Mesendoderm (in vitro differentiated cells): ENCODE results near the gene SLC25A22.
A peak's percentile ranks its signal among the peaks of the same experiment; 100 is the strongest.

ENCODE experiments used
- DNase-seq: peaks from one replicate; pipeline ENCODE4 v3.0.0; 2013
- H2AK5ac ChIP-seq: 2 replicates; pipeline ENCODE4 v1.6.1; 2013; ENCODE audit warnings: low read length, inconsistent platforms
- H2BK120ac ChIP-seq: 2 replicates; pipeline ENCODE4 v1.6.1; 2013; ENCODE audit warnings: low read depth, mild to moderate bottlenecking, low read length, moderate library complexity, mixed read lengths
- H2BK15ac ChIP-seq: replicated peaks from 2 replicates; pipeline ENCODE4 v1.6.1; 2013; ENCODE audit warnings: low read depth, mild to moderate bottlenecking, moderate library complexity
- H2BK5ac ChIP-seq: 2 replicates; pipeline ENCODE4 v1.6.1; 2013; ENCODE audit warnings: low read length, inconsistent platforms
- H3K18ac ChIP-seq: 2 replicates; pipeline ENCODE4 v1.6.1; 2013; ENCODE audit warnings: mild to moderate bottlenecking, low read length, mixed read lengths
- H3K23ac ChIP-seq: one replicate; pipeline ENCODE4 v1.6.1; 2013; ENCODE audit warnings: low read length
- H3K27ac ChIP-seq: 2 replicates; pipeline ENCODE4 v1.5.1; 2013; ENCODE audit warnings: low read depth, mild to moderate bottlenecking, inconsistent platforms, low read length, moderate library complexity
- H3K27me3 ChIP-seq: 2 replicates; pipeline ENCODE4 v1.6.1; 2013; ENCODE audit warnings: low read length, control low read depth, mild to moderate bottlenecking, inconsistent platforms; ENCODE audit not compliant: insufficient read depth, poor library complexity
- H3K36me3 ChIP-seq: 2 replicates; pipeline ENCODE4 v1.6.1; 2013; ENCODE audit warnings: low read length, inconsistent platforms; ENCODE audit not compliant: control insufficient read depth, insufficient read depth
- H3K4ac ChIP-seq: one replicate; pipeline ENCODE4 v1.6.1; 2013; ENCODE audit warnings: low read depth, mild to moderate bottlenecking, low read length, moderate library complexity
- H3K4me1 ChIP-seq: 2 replicates; pipeline ENCODE4 v1.6.1; 2013; ENCODE audit warnings: low read depth, low read length, inconsistent platforms; ENCODE audit not compliant: control insufficient read depth
- H3K4me2 ChIP-seq: 2 replicates; pipeline ENCODE4 v1.6.1; 2013; ENCODE audit warnings: low read length
- H3K4me3 ChIP-seq: 2 replicates; pipeline ENCODE4 v1.5.1; 2013; ENCODE audit warnings: mild to moderate bottlenecking, low read length
- H3K56ac ChIP-seq: one replicate; pipeline ENCODE4 v1.6.1; 2013; ENCODE audit warnings: low read length
- H3K79me1 ChIP-seq: 2 replicates; pipeline ENCODE4 v1.6.1; 2013; ENCODE audit warnings: low read length, inconsistent platforms
- H3K79me2 ChIP-seq: 2 replicates; pipeline ENCODE4 v1.6.1; 2013; ENCODE audit warnings: mild to moderate bottlenecking, low read length; ENCODE audit not compliant: control insufficient read depth, insufficient read depth
- H3K9ac ChIP-seq: 2 replicates; pipeline ENCODE4 v1.6.1; 2013; ENCODE audit warnings: low read length, inconsistent platforms
- H4K5ac ChIP-seq: one replicate; pipeline ENCODE4 v1.6.1; 2013; ENCODE audit warnings: low read length
- H4K8ac ChIP-seq: one replicate; pipeline ENCODE4 v1.6.1; 2013; ENCODE audit warnings: low read depth, mild to moderate bottlenecking, control low read depth, low read length, moderate library complexity
- WGBS: extraction: QIAGEN DNeasy Blood & Tissue Kit; methylation state at CpG from one replicate; pipeline ENCODE4 v1.1.7; 2013; ENCODE audit warnings: low lambda C conversion rate, missing lambda C conversion rate; ENCODE audit not compliant: insufficient coverage; ENCODE audit errors: extremely low coverage; 5-methylcytosine and 5-hydroxymethylcytosine counted together

The SLC25A22 gene

GRCh38 chr11:815675-816432 is 17.8 kb upstream of the SLC25A22 start:
- Histone ChIP-seq H4K8ac (no peak overlapping the region), H3K79me1 (peaks cover 17% of the 10 kb centered on the region), H3K27ac (no peak overlapping the region), H3K4me1 (peaks cover 6% of the 10 kb centered on the region), H2AK5ac (no peak overlapping the region), H3K4ac (no peak overlapping the region), H4K5ac (no peak overlapping the region), H2BK120ac (no peak overlapping the region), H2BK15ac (no peak overlapping the region), H3K27me3 (no peaks in the 10 kb centered on the region), H3K36me3 (peaks cover 19% of the 10 kb centered on the region), H3K56ac (no peak overlapping the region), H3K23ac (no peak overlapping the region), H3K4me3 (no peak overlapping the region), H3K18ac (no peak overlapping the region), H2BK5ac (no peak overlapping the region), H3K79me2 (peaks cover 15% of the 10 kb centered on the region), H3K4me2 (no peak overlapping the region), H3K9ac (no peak overlapping the region)
- WGBS, result no CpG with 5 or more reads among the region's 11 CpGs
- no peak for DNase-seq

DNA sequence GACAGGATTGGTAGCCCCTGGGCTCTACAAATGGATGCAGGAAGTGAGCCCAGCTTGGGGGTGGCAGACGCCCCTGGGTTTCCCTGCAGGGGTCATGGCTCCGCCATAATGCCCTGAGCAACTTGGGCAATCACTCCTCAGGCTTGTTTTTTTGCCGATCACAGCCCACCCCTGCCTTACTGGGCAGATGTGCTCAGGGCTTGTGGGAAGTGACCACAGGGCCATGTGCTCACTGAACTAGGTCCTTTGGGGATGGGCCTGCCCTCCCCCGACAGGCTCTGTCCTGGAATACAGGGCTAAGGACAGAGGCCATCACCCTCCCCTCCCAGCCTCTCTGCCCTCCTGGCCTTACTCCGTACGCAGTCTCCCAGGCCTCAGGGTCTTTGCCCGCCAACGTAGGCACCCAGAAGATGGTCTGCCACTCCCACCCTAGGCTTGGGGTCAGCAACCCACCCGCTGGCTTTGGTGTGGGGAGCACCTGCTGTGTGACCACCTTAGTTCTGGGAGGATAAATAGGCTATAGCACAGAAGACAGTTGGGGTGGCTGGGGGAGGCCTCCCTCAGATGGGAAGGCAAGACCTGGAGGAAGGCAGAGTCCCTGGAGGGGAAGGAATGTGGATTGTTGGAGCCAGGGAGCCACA is 15.5 kb upstream of the SLC25A22 start:
- peaks cover 19% of the 10 kb centered on the region for H3K79me1 ChIP-seq

DNA sequence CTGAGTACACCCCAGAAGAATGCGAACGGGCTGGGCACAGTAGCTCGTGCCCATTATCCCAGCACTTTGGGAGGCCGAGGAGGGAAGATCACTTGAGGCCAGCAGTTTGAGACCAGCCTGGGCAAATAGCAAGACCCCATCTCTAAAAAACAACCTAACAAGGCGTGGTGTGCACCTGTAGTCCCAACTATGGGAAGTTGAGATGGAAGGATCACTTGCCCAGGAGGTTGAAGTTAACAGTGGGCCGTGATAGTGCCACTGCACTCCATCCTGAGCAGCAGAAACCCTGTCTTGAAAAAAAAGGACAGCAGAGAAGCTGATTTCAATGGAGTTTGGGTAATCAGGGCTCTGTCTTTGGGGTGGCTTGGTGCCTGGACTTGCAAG is 15.0 kb upstream of the SLC25A22 start:
- H3K56ac ChIP-seq, result no peak overlapping the region
- no peak overlapping the region for H2BK15ac ChIP-seq
- H4K5ac ChIP-seq, result no peak overlapping the region
- H3K18ac ChIP-seq, result no peak overlapping the region
- H3K27me3 ChIP-seq, result no peaks in the 10 kb centered on the region
- no peak overlapping the region for H4K8ac ChIP-seq
- DNase-seq, result no peak
- H2AK5ac ChIP-seq, result no peak overlapping the region
- no peak overlapping the region for H3K4me3 ChIP-seq
- no peak overlapping the region for H3K23ac ChIP-seq
- H3K4me1 ChIP-seq, result peaks cover 3% of the 10 kb centered on the region
- no peak overlapping the region for H2BK120ac ChIP-seq
- H3K27ac ChIP-seq, result no peak overlapping the region
- H3K36me3 ChIP-seq, result peaks cover 19% of the 10 kb centered on the region
- peaks cover 19% of the 10 kb centered on the region for H3K79me1 ChIP-seq
- no CpG with 5 or more reads among the region's 6 CpGs for WGBS
- H3K79me2 ChIP-seq, result peaks cover 33% of the 10 kb centered on the region
- H2BK5ac ChIP-seq, result no peak overlapping the region
- no peak overlapping the region for H3K9ac ChIP-seq
- H3K4me2 ChIP-seq, result no peak overlapping the region
- no peak overlapping the region for H3K4ac ChIP-seq

More for the DNA sequence above, 15.5 kb upstream of the SLC25A22 start:
- no peak overlapping the region for H3K27ac ChIP-seq
- no peak overlapping the region for H2BK15ac ChIP-seq
- no peak overlapping the region for H2AK5ac ChIP-seq
- H3K56ac ChIP-seq, result no peak overlapping the region
- H3K23ac ChIP-seq, result no peak overlapping the region
- no peak overlapping the region for H3K4me2 ChIP-seq
- H2BK120ac ChIP-seq, result no peak overlapping the region
- no peak overlapping the region for H3K18ac ChIP-seq
- no peak overlapping the region for H3K4me3 ChIP-seq
- peaks cover 30% of the 10 kb centered on the region for H3K79me2 ChIP-seq
- peaks cover 19% of the 10 kb centered on the region for H3K36me3 ChIP-seq
- peaks cover 4% of the 10 kb centered on the region for H3K4me1 ChIP-seq
- H4K8ac ChIP-seq, result no peak overlapping the region
- no peaks in the 10 kb centered on the region for H3K27me3 ChIP-seq
- no peak overlapping the region for H3K9ac ChIP-seq
- WGBS, result no CpG with 5 or more reads among the region's 9 CpGs
- H3K4ac ChIP-seq, result no peak overlapping the region
- H2BK5ac ChIP-seq, result no peak overlapping the region
- no peak for DNase-seq
- H4K5ac ChIP-seq, result no peak overlapping the region

DNA sequence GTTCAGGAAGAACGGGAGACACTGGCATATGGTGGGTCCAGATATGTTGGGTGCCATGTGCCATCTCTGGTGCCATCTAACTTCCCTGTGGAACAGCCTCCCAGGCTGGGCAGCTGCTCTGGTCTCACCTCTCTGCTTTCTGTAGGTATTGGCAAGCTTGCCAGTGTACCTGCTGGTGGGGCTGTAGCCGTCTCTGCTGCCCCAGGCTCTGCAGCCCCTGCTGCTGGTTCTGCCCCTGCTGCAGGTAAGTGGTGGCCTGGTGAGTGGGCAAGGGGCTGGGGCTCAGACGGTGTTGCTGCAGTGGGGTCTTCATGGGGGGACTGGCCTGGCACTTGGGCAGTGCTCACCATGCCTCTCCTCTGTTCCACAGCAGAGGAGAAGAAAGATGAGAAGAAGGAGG is 14.3 kb upstream of the SLC25A22 start:
- no peak overlapping the region for H3K27ac ChIP-seq
- H3K4me2 ChIP-seq, result no peak overlapping the region
- H3K18ac ChIP-seq, result no peak overlapping the region

DNA sequence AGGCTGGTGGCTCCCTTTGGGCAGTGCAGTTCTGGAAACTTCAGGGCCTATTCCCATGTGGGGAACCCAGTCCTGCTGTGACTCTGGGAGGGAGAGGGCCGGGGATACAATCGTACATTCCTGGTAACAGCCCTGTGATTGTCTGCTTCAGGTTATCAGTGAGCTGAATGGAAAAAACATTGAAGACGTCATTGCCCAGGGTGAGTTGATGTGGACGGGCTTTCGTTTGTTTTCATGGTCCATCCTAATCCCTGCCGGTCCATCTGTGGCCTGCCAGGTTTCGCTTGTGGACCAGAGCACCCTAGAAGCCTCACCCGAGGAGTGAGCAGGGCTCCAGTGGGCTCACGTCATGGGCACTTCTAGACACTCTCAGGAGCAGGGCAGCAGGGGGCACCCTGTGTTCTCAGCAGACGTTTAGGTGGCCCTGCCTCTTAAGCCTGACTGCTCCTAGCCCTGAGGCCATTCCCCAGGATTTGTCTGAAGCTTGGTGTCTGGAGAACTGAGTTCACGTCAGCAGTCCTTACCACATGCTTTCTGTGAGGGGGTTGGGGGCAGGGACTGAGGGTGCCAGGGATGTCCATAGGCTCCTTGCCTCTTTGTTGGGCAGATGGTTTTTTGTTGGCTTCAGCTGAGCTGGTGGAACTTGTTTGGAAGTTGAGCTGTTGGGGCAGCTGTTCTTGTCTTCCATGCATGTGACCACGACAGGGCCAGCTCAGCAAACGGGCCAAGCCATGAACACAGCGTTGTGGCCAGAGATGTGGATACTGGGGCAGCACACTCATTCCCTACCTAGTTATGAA is 13.6 kb upstream of the SLC25A22 start:
- Histone ChIP-seq H3K56ac (peak overlapping the region; percentile 100), H2BK5ac (no peak overlapping the region), H3K36me3 (peaks cover 19% of the 10 kb centered on the region), H3K4me1 (peaks cover 3% of the 10 kb centered on the region), H4K5ac (no peak overlapping the region), H3K79me2 (peaks cover 33% of the 10 kb centered on the region), H3K18ac (no peak overlapping the region), H3K4ac (no peak overlapping the region), H3K79me1 (peaks cover 19% of the 10 kb centered on the region), H2BK15ac (no peak overlapping the region), H3K4me3 (peak overlapping the region; percentile 98), H3K27ac (no peak overlapping the region), H3K4me2 (peak overlapping the region; percentile 78), H2AK5ac (no peak overlapping the region), H4K8ac (no peak overlapping the region), H3K9ac (peak overlapping the region; percentile 99), H2BK120ac (no peak overlapping the region), H3K27me3 (no peaks in the 10 kb centered on the region), H3K23ac (no peak overlapping the region)
- peak; percentile 47 for DNase-seq
- no CpG with 5 or more reads among the region's 14 CpGs for WGBS

More for the DNA sequence above, 14.3 kb upstream of the SLC25A22 start:
- no peak overlapping the region for H3K4ac ChIP-seq
- peak overlapping the region; percentile 99 for H3K9ac ChIP-seq
- peaks cover 19% of the 10 kb centered on the region for H3K36me3 ChIP-seq
- no peak overlapping the region for H2BK120ac ChIP-seq
- no peak overlapping the region for H4K8ac ChIP-seq
- no peak overlapping the region for H2BK15ac ChIP-seq
- no peak overlapping the region for H2AK5ac ChIP-seq
- H3K79me1 ChIP-seq, result peaks cover 19% of the 10 kb centered on the region
- no peak overlapping the region for H4K5ac ChIP-seq
- peaks cover 33% of the 10 kb centered on the region for H3K79me2 ChIP-seq
- no peak for DNase-seq
- no peak overlapping the region for H3K23ac ChIP-seq
- peak overlapping the region; percentile 42 for H3K56ac ChIP-seq
- H3K4me1 ChIP-seq, result peaks cover 3% of the 10 kb centered on the region
- WGBS, result no CpG with 5 or more reads among the region's 3 CpGs
- H3K27me3 ChIP-seq, result no peaks in the 10 kb centered on the region
- no peak overlapping the region for H2BK5ac ChIP-seq
- H3K4me3 ChIP-seq, result no peak overlapping the region
